Measurements from ENCODE around the gene PRMT7.
A peak's percentile ranks its signal among the peaks of the same experiment; 100 is the strongest.

PRMT7 gene

GRCh38 chr16:68310774-68311511 lies at the start of gene PRMT7, which contains the start of gene SLC7A6OS:
TSS of gene PRMT7 (plus strand) at chr16:68311019. CDS start at chr16:68315980, 4,961 bp downstream.
TSS of gene SLC7A6OS (minus strand) at chr16:68310946. CDS start at chr16:68310926, 20 bp downstream.
- DNase-seq (ENCODE audit: low read depth in 3 of 3) = peak; percentile 77 to 81 (median 78)

- no peak for DNase-seq (ENCODE audit: low read depth in 3 of 3)
These were observed 47.2 kb upstream of the PRMT7 start for GRCh38 chr16:68263559-68264127.

GRCh38 chr16:68264128-68265077 lies 46.4 kb upstream of the PRMT7 start, which contains the start of gene SLC7A6:
TSS of gene SLC7A6 (plus strand) at chr16:68264526. CDS start at chr16:68274727, 10,201 bp downstream.
- DNase-seq (ENCODE audit: low read depth in 3 of 3) = peak; percentile 76 to 82 (median 77)

- no peak for DNase-seq (ENCODE audit: low read depth in 3 of 3)
These were observed 45.5 kb upstream of the PRMT7 start for GRCh38 chr16:68265078-68265920.

GRCh38 chr16:68267612-68268405 lies 43.0 kb upstream of the PRMT7 start:
- DNase-seq (ENCODE audit: low read depth in 3 of 3) = no peak

- DNase-seq (ENCODE audit: low read depth in 3 of 3) = no peak
These were observed 41.0 kb upstream of the PRMT7 start for GRCh38 chr16:68269793-68270192.

- no peak for DNase-seq (ENCODE audit: low read depth in 3 of 3)
These were observed 40.5 kb upstream of the PRMT7 start for GRCh38 chr16:68270353-68270752.

- DNase-seq (ENCODE audit: low read depth in 3 of 3) = no peak
These were observed 38.2 kb upstream of the PRMT7 start for GRCh38 chr16:68272507-68273209.

GRCh38 chr16:68273459-68273858 lies 37.4 kb upstream of the PRMT7 start:
- DNase-seq (ENCODE audit: low read depth in 3 of 3) = no peak

- DNase-seq (ENCODE audit: low read depth in 3 of 3) = no peak
These were observed 36.9 kb upstream of the PRMT7 start for GRCh38 chr16:68273896-68274295.

GRCh38 chr16:68274441-68274840 lies 36.4 kb upstream of the PRMT7 start:
- DNase-seq (ENCODE audit: low read depth in 3 of 3) = no peak

- no peak for DNase-seq (ENCODE audit: low read depth in 3 of 3)
These were observed 35.1 kb upstream of the PRMT7 start for GRCh38 chr16:68275611-68276191.

GRCh38 chr16:68276223-68276622 lies 34.6 kb upstream of the PRMT7 start:
- DNase-seq (ENCODE audit: low read depth in 3 of 3) = no peak

GRCh38 chr16:68279726-68280558 lies 30.9 kb upstream of the PRMT7 start:
- DNase-seq (ENCODE audit: low read depth in 3 of 3) = no peak

- no peak for DNase-seq (ENCODE audit: low read depth in 3 of 3)
These were observed 29.3 kb upstream of the PRMT7 start for GRCh38 chr16:68281368-68282063.

- no peak for DNase-seq (ENCODE audit: low read depth in 3 of 3)
These were observed 28.8 kb upstream of the PRMT7 start for GRCh38 chr16:68282064-68282452.

- no peak for DNase-seq (ENCODE audit: low read depth in 3 of 3)
These were observed 27.5 kb upstream of the PRMT7 start for GRCh38 chr16:68283346-68283745.
